ENCODE data around the gene ADAMTSL4. TPM values are rescaled to one million over a fixed set of nuclear protein-coding genes. Genes with fewer than 3 reads are reported as not detected.

Gene ADAMTSL4
- total RNA-seq, 1 experiment from 2014 or later = not detected

DNA sequence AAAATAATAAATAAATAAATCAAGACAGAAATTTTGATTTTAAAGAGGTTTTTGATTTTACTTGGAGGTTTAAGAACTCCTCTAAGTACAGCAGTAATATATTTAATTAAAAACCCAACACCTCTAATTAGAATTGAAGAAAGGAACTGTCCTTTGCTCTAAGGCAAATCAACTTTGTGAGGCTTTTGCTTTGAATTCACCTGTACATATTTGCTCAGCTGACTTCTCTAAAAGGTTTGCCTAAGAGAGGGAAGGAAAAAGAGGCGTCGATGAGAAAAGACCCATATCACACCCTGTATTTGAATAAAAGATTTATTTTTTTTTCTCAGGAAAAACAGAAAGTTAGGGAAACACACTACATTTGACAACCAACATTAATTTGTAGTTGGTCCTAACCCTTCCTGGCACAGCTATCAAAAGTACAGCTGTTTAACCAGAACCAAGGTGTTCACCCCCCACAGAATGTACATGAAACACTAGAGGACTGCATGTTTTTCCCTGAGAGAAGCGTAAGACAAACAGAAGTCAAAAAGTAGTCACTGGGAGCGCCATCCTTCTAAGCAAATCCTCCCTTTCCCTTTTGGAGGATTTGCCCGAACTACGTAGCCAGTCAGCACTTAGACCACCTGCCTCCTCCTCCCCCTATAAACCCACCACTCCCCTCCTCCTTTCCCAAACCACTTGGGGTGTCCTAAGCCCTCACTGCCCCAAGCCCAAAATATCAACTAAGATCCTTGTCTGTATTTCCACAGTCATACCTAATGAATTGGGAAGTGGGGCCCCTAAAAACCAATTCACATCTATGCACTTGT, 25.3 kb downstream of the ADAMTSL4 start:
- Histone ChIP-seq H3K27ac (ENCODE audit: low read depth, low read length, poor library complexity, severe bottlenecking) (no peak overlapping the region), H3K4me1 (ENCODE audit: insufficient read depth, low read length, poor library complexity, severe bottlenecking) (peaks cover 26% of the 10 kb centered on the region), H3K27me3 (replicated peaks; ENCODE audit: insufficient read depth, low read depth, low read length, poor library complexity) (no peaks in the 10 kb centered on the region), H3K36me3 (ENCODE audit: insufficient read depth, low read length, poor library complexity, severe bottlenecking) (peaks cover 65% of the 10 kb centered on the region), H3K9me3 (ENCODE audit: low read depth, low read length, poor library complexity, severe bottlenecking) (no peaks in the 10 kb centered on the region), H3K4me3 (ENCODE audit: low read depth, low read length, poor library complexity, severe bottlenecking) (peak overlapping the region; percentile 90)
- no peak for TF ChIP-seq EZH2 (IDR thresholded peaks at IDR 0.05; ENCODE audit: borderline replicate concordance, low read depth, low read length, poor library complexity, severe bottlenecking)
- TF ChIP-seq, protein P1, sequence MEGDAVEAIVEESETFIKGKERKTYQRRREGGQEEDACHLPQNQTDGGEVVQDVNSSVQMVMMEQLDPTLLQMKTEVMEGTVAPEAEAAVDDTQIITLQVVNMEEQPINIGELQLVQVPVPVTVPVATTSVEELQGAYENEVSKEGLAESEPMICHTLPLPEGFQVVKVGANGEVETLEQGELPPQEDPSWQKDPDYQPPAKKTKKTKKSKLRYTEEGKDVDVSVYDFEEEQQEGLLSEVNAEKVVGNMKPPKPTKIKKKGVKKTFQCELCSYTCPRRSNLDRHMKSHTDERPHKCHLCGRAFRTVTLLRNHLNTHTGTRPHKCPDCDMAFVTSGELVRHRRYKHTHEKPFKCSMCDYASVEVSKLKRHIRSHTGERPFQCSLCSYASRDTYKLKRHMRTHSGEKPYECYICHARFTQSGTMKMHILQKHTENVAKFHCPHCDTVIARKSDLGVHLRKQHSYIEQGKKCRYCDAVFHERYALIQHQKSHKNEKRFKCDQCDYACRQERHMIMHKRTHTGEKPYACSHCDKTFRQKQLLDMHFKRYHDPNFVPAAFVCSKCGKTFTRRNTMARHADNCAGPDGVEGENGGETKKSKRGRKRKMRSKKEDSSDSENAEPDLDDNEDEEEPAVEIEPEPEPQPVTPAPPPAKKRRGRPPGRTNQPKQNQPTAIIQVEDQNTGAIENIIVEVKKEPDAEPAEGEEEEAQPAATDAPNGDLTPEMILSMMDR (conservative IDR thresholded peaks at IDR 0.05; ENCODE audit: low read depth, low read length) = no peak
- DNase-seq (ENCODE audit: low spot score) = no peak
- CTCF ChIA-PET = no interaction called here
- intact Hi-C loops (cut with micrococcal nuclease; ENCODE audit: unreplicated experiment) = no loop called here
- POLR2A ChIA-PET (ENCODE audit: low non-redundant PET) = no interaction called here
- BruUV-seq (replicated peaks) = no TSS peak

DNA sequence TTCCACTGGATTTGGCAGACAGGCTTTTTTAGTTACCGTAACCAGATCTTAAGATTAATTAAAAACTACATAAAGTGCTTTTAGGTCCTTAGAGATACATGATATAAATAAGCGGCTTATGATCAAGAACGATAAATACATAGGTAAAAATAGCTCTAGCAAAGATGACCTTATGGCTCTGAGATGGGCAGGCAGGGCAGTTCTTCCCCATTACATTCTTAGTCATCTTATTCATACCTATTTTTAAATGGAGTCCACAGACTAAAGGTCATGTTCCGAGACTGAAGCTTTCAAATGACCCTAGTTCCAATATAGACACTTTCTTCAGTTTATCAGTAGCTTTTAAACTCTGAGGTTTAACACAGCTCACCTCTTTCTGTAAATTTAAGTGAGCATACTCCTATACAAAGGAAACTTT, 25.9 kb downstream of the ADAMTSL4 start:
- no peaks in the 10 kb centered on the region for H3K27me3 ChIP-seq (replicated peaks; ENCODE audit: insufficient read depth, low read depth, low read length, poor library complexity)
- ChIA-PET CTCF (no interaction called here), POLR2A (ENCODE audit: low non-redundant PET) (no interaction called here)
- intact Hi-C loops (cut with micrococcal nuclease; ENCODE audit: unreplicated experiment) = no loop called here
- no TSS peak for BruUV-seq (replicated peaks)
- no peak for TF ChIP-seq EZH2 (IDR thresholded peaks at IDR 0.05; ENCODE audit: borderline replicate concordance, low read depth, low read length, poor library complexity, severe bottlenecking)
- TF ChIP-seq, protein P1 (conservative IDR thresholded peaks at IDR 0.05; ENCODE audit: low read depth, low read length) = no peak
- no peak overlapping the region for H3K27ac ChIP-seq (ENCODE audit: low read depth, low read length, poor library complexity, severe bottlenecking)
- peaks cover 26% of the 10 kb centered on the region for H3K4me1 ChIP-seq (ENCODE audit: insufficient read depth, low read length, poor library complexity, severe bottlenecking)
- no peaks in the 10 kb centered on the region for H3K9me3 ChIP-seq (ENCODE audit: low read depth, low read length, poor library complexity, severe bottlenecking)
- peaks cover 65% of the 10 kb centered on the region for H3K36me3 ChIP-seq (ENCODE audit: insufficient read depth, low read length, poor library complexity, severe bottlenecking)
- H3K4me3 ChIP-seq (ENCODE audit: low read depth, low read length, poor library complexity, severe bottlenecking) = peak overlapping the region; percentile 90
- no peak for DNase-seq (ENCODE audit: low spot score)

DNA sequence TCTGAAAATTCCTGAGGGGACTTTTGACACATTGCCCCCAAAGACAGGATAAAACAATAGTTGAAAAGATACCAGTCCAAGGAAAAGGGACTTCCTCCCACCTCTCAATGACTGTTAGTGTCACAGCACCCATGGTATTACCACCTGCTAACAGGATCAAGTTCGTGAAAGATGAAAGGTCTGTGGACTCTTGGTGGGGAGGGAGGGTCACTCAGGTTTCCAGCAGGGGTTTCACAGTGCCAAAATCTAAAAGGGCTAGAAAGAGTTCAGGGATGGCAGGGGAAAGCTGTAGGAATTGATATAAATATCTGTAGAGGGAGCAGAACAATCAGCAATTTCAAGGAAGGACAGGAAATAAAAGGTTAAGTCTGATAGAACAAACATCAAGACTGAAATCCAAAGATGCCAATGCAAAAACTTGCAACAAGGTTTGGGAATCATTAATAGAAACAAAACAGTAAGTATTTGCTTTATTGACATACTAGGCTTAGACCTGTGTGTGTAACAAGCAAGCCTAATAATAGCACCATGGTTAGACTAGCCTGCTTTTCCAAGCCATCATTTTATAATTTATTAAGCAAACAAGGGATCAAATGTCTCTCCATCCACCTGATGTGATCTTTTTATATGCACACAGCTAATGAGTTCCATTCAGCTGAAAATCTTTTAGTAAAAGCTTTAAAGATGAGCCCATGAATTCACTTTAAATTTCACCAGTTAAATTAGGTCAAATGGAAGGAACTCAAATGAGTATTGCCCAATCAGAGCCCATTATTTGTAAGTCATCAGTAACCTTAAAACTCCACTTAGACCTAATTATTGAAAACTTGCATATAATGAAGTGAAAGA, 26.5 kb downstream of the ADAMTSL4 start:
- Histone ChIP-seq H3K36me3 (ENCODE audit: insufficient read depth, low read length, poor library complexity, severe bottlenecking) (peaks cover 65% of the 10 kb centered on the region), H3K4me3 (ENCODE audit: low read depth, low read length, poor library complexity, severe bottlenecking) (peak overlapping the region; percentile 90), H3K27me3 (replicated peaks; ENCODE audit: insufficient read depth, low read depth, low read length, poor library complexity) (no peaks in the 10 kb centered on the region), H3K27ac (ENCODE audit: low read depth, low read length, poor library complexity, severe bottlenecking) (no peak overlapping the region), H3K4me1 (ENCODE audit: insufficient read depth, low read length, poor library complexity, severe bottlenecking) (peaks cover 26% of the 10 kb centered on the region), H3K9me3 (ENCODE audit: low read depth, low read length, poor library complexity, severe bottlenecking) (no peaks in the 10 kb centered on the region)
- ChIA-PET CTCF (no interaction called here), POLR2A (ENCODE audit: low non-redundant PET) (interaction anchor here (0.6 kb wide), 1 partner anchor 918 kb away, joined by 3 read pairs; no protein-coding TSS in a partner anchor)
- TF ChIP-seq, protein P1 (conservative IDR thresholded peaks at IDR 0.05; ENCODE audit: low read depth, low read length) = no peak
- no peak for TF ChIP-seq EZH2 (IDR thresholded peaks at IDR 0.05; ENCODE audit: borderline replicate concordance, low read depth, low read length, poor library complexity, severe bottlenecking)
- BruUV-seq (replicated peaks) = no TSS peak
- intact Hi-C loops (cut with micrococcal nuclease; ENCODE audit: unreplicated experiment) = no loop called here
- DNase-seq (ENCODE audit: low spot score) = no peak

All from A673 (cell line).